ENCODE data around the gene TOMM7. TPM values are rescaled to one million over a fixed set of nuclear protein-coding genes. Genes with fewer than 3 reads are reported as not detected.
A peak's percentile ranks its signal among the peaks of the same experiment; 100 is the strongest.

The TOMM7 gene
- 65.1 TPM for total RNA-seq

DNA sequence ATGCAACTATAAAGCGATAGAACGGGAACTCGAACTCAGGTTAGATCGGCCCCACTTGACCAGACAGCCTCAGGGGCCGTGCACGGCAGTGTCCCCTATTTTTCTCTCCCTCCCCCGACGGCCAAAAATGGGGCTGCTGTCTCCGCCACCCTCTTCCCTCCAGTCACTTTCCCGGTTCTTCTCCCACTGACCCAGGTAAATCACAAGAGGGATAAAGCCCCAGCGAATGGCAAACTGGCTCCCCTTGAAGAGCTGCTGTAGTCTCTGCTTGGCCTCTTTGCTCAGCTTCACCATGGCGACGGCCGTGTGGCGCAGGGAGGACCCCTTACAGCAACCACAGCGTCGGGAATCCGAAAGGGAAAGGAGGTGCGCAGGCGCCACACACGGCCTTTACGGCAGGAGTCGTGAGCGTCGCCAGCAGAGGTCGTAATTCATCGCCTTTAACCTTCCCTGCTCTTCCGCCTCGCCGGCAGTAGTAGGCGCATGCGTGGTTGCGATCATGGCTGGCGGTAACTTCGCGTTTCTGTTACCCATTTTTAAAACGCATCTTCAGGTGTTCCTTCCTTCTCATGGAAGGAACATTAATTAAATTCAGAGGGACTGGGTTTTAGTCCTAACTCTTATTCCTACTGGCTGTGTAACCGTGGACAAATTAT is at the start of gene TOMM7:
TSS of gene TOMM7 (minus strand) at position 364 of the 656 bp plus-strand sequence. CDS start at position 294, 70 bp downstream.
- Histone ChIP-seq H3K27ac (peak within 1 kb of the TSS; percentile 67 to 80), H3K36me3 (peaks cover 0 to 1% of the 10 kb centered on the region in 2 donors), H3K4me3 (peak within 1 kb of the TSS; percentile 74 to 86), H3K9me3 (no peaks in the 10 kb centered on the region), H3K4me1 (peaks cover 3 to 9% of the 10 kb centered on the region in 2 donors), H3K27me3 (no peaks in the 10 kb centered on the region)
- peak; percentile 40 to 91 for DNase-seq (ENCODE audit: low spot score in 2 of 2)
- peak; percentile 24 to 55 (median 54) for TF ChIP-seq CTCF (IDR thresholded peaks at IDR 0.05)
- intact Hi-C loops (cut with DNase I): loop anchor here (1.0 to 5.0 kb wide), 5 partner anchors 32 to 261 kb away; partner anchors contain the start of genes HYCC1 and IL6

DNA sequence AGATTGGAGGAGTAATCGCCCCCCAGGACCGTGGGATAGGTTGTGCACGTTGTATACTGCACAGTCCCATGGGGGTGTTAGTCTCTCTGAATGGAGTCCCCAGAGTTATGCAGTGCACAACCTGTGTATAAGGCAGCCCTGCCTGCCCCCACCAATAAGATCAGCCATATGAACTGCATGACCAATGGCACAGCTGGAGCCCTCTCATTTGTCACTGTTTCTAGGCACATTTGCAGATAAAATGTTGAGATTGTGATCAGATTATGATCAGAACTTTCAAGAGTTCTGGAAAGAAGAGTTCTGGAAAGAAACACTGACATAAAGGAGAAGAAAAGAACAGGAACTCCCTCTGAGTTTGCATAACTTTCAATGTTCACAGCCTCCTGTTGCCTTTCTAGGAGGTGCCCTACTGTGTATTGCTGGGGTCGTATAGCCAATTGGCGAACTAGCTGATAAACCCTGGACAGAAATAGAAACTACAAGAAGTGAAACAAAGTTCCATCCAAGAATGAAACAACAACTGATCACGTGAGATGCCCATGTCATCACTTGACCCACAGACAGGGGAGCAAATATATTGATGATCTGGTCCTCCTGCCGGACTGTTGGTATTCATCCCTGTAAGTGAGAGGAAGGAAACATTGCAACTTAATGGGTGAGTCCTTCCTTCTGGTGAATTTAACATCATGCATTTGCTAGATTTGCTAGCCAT is 49.6 kb upstream of the TOMM7 start:
- peaks cover 0 to 2% of the 10 kb centered on the region in 2 donors for H3K4me1 ChIP-seq
- H3K27ac ChIP-seq: no peak overlapping the region
- no peak overlapping the region for H3K4me3 ChIP-seq
- no peak for TF ChIP-seq CTCF (IDR thresholded peaks at IDR 0.05)
- H3K9me3 ChIP-seq: no peaks in the 10 kb centered on the region
- H3K36me3 ChIP-seq: peaks cover 0 to 4% of the 10 kb centered on the region in 2 donors
- no peaks in the 10 kb centered on the region for H3K27me3 ChIP-seq
- intact Hi-C loops (cut with DNase I): no loop called here
- no peak for DNase-seq (ENCODE audit: low spot score in 2 of 2)

GRCh38 chr7:22871661-22872060 is 49.0 kb upstream of the TOMM7 start:
- intact Hi-C loops (cut with DNase I): no loop called here
- no peak for TF ChIP-seq CTCF (IDR thresholded peaks at IDR 0.05)
- Histone ChIP-seq H3K9me3 (no peaks in the 10 kb centered on the region), H3K4me1 (peaks cover 0 to 2% of the 10 kb centered on the region in 2 donors), H3K36me3 (peaks cover 0 to 4% of the 10 kb centered on the region in 2 donors), H3K27me3 (no peaks in the 10 kb centered on the region), H3K27ac (no peak overlapping the region), H3K4me3 (no peak overlapping the region)
- no peak for DNase-seq (ENCODE audit: low spot score in 2 of 2)

DNA sequence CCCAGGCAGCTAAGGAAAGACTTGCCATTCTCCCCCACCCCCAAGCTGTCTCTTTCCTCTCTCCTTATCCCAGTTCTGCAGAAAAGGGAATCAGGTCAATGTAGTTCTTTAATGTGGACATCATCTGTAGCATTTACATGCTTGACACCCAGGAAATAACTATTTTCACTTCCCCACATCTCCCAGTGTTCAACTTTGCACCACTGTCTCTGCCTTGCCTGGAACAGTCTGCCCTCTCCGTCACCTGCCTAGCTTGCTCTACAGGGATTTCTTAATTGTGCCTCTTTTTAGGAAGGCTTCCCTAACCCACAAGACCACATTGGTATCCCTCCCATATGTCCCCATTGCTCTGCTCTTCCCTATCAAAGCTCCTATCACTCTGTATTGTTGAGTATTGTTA is 45.9 kb upstream of the TOMM7 start:
- Histone ChIP-seq H3K27ac (no peak overlapping the region), H3K4me1 (peaks cover 0 to 10% of the 10 kb centered on the region in 2 donors), H3K36me3 (peaks cover 0 to 4% of the 10 kb centered on the region in 2 donors), H3K27me3 (no peaks in the 10 kb centered on the region), H3K4me3 (no peak overlapping the region), H3K9me3 (no peaks in the 10 kb centered on the region)
- intact Hi-C loops (cut with DNase I): loop anchor here (5.0 kb wide), 1 partner anchor 64 kb away; no protein-coding TSS in a partner anchor
- no peak for TF ChIP-seq CTCF (IDR thresholded peaks at IDR 0.05)
- DNase-seq (ENCODE audit: low spot score in 2 of 2): no peak

DNA sequence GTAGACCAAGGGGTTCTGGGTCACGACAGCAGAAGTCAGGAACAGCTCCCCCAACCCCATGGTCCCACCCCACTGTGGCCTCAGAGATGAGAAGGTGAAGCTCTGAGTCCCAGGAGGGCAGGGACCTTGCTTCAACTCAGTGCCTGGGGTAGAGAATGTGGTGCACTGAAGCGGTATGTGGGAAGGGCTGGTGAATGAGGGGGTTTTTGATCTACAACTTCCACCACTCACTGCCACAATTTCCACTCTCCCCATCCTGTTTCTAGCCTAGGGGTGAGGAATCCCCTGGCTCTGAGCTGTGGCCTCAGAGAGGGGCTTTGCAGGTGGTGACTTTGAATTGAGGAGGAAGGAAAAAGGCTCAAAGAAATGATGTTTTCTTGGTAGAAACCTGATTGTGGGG is 44.9 kb upstream of the TOMM7 start:
- Histone ChIP-seq H3K27ac (peak overlapping the region in 1 of 2 donors; percentile 42), H3K36me3 (peaks cover 0 to 4% of the 10 kb centered on the region in 2 donors), H3K27me3 (no peaks in the 10 kb centered on the region), H3K9me3 (no peaks in the 10 kb centered on the region), H3K4me1 (peaks cover 0 to 10% of the 10 kb centered on the region in 2 donors), H3K4me3 (no peak overlapping the region)
- no peak for TF ChIP-seq CTCF (IDR thresholded peaks at IDR 0.05)
- DNase-seq (ENCODE audit: low spot score in 2 of 2): no peak
- intact Hi-C loops (cut with DNase I): loop anchor here (5.0 kb wide), 1 partner anchor 65 kb away; no protein-coding TSS in a partner anchor

Data from ascending aorta (tissue), 2 donors.